Stimulated activated effector memory CD8-positive, alpha-beta T cell treated with anti-CD3 and anti-CD28 coated beads, Interleukin-12 subunit alpha, Interleukin-12 subunit beta, amount 100 ng/mL, for 72 hours (primary cell): ENCODE results near the gene CDHR1.

ENCODE experiments used
- ATAC-seq: fragments of 150-1000 bp; cut with Tn5 transposase; 2 replicates; pipeline ENCODE4 v1.10.0; 2021
- DNase-seq, 2 donors: peaks; one replicate each; pipeline ENCODE4 v3.0.0; 2021 to 2022; ENCODE audit warnings: low spot score in 2 of 2
- H3K27ac Mint-ChIP-seq: one replicate; pipeline ENCODE4 v1.8.0; 2022; ENCODE audit warnings: mild to moderate bottlenecking, mixed read lengths
- H3K36me3 Mint-ChIP-seq: one replicate; pipeline ENCODE4 v1.8.0; 2022; ENCODE audit warnings: mild to moderate bottlenecking, mixed read lengths
- H3K4me1 Mint-ChIP-seq: one replicate; pipeline ENCODE4 v1.8.0; 2022; ENCODE audit warnings: mixed read lengths
- H3K4me3 Mint-ChIP-seq: one replicate; pipeline ENCODE4 v1.8.0; 2022; ENCODE audit warnings: mild to moderate bottlenecking, mixed read lengths
- H3K9me3 Mint-ChIP-seq: one replicate; pipeline ENCODE4 v1.8.0; 2022; ENCODE audit warnings: mixed read lengths

CDHR1 gene

DNA sequence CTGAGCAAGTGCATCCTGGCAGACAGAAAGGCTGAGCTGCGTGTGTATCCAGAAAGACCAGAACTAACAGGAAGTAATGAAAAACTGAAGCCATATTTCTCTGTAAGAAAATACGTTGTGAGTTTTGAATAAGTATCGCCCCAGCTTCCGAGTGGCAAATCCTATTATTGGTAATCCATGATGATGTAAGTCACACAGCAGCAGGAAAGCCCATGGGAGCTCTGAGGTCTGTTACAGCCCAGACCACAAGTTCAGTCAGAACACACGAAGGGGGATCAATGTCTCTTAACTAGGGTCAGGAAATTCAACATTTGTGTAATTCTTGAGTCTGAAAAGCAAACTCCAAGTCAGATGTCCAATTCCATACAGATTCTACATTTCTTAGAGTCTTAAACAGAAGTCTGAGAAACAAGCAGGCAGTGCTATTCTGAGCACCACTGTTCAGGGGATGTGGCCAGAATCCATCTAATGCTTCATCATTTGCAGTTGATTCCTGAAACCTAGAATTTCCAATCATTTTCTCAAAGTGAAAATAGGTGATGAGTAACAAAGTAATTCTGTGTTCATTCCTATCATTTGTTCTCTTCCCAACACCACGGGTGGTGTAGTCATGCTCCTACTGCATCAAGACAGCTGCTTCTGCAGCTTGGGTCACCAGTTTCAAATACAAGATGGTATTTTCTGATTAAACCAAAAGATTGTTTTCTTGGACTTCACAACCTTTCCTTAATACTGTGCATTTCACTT, 31.3 kb downstream of the CDHR1 start, which contains the start of gene LRIT2:
Gene LRIT2 (minus strand): TSS at position 118 of the 747 bp plus-strand sequence. CDS start 24 bp downstream, at position 94.
- Mint-ChIP-seq H3K9me3 (no peaks in the 10 kb centered on the region), H3K4me3 (no peak within 1 kb of the TSS), H3K27ac (no peak within 1 kb of the TSS), H3K4me1 (no peaks in the 10 kb centered on the region), H3K36me3 (no peaks in the 10 kb centered on the region)
- no peak for DNase-seq
- no peak for ATAC-seq

DNA sequence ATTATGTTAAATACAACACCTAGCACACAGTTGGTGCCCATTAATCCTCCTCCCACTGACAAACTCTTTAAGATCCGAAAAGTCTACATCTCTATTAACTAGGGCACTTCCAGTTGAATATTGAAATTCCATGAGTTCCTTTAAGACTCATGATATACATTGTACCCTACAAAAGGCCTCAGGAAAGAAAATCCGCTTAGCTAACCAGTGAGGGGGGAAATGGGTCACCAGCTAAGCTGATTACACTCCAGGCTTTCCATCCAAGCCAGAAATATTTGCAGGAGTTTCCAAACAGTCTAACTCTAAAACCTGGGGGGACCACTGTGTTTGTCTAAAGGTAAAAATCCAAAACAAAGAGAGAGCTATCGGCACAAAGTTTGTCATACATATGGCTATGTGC, 32.3 kb downstream of the CDHR1 start:
- H3K9me3 Mint-ChIP-seq: no peaks in the 10 kb centered on the region
- ATAC-seq: no peak
- H3K4me3 Mint-ChIP-seq: no peak overlapping the region
- H3K4me1 Mint-ChIP-seq: no peaks in the 10 kb centered on the region
- no peak overlapping the region for H3K27ac Mint-ChIP-seq
- DNase-seq: no peak
- H3K36me3 Mint-ChIP-seq: no peaks in the 10 kb centered on the region

DNA sequence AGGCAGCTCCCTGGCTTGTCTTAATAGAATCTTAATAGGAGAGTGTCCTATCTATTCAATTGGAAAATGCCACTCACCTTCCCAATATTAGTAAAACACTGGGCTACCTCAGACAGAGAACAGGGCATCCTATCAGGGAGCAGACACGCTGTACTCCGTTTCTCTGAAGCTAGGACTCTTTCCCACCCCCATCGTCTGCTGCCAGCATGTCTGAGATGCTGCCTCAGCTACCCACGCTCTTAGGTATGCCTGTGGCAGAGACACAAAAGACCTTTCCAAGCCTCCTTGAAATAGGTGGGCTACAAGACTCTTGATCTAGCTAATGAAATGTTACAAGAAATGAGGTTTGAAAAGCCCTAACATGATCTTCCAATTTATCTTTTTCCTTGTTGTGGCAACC, 33.5 kb downstream of the CDHR1 start:
- H3K4me1 Mint-ChIP-seq: no peaks in the 10 kb centered on the region
- DNase-seq (no peak), ATAC-seq (no peak)
- H3K4me3 Mint-ChIP-seq: no peak overlapping the region
- no peaks in the 10 kb centered on the region for H3K9me3 Mint-ChIP-seq
- H3K27ac Mint-ChIP-seq: no peak overlapping the region
- no peaks in the 10 kb centered on the region for H3K36me3 Mint-ChIP-seq

DNA sequence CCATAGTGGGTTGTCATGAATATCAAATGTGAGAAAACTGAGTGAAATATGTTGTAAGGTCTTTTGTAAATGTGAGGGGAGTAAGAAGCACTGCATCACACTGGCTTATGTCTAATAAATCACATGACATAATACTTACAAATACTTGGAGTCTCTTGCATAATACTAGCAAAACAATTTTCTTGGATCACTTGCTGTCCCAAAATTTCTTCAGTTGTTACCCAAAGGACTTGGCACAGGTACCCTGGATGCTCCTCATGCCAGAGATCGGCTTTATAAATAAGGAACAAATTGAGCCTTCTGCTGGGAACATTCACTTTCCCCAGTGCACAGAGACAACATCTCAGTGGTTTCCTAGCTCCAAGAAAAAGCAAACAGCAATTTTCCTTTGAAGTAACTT, 36.0 kb downstream of the CDHR1 start:
- Mint-ChIP-seq H3K9me3 (no peaks in the 10 kb centered on the region), H3K27ac (no peak overlapping the region), H3K4me1 (no peaks in the 10 kb centered on the region), H3K4me3 (no peak overlapping the region), H3K36me3 (no peaks in the 10 kb centered on the region)
- DNase-seq (no peak), ATAC-seq (no peak)

DNA sequence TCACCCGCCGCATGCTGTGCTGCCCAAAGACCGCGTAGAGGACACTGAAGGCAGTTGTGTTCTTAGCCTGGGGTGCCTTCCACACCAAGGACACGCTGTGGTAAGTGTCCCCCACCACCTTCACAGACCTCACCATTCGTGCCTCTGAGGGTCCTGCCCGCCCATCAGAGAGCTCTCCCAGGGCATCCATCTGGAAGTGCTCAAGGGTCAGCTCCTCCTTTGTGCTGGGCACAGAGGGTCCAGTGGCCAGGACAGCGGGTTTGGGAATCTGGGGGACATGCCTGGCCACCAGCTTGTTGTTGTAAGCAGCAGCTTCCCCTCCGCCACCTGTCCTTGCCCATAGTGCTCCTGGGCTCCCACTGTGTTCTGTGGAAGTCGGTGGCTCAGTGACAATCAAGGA, 38.0 kb downstream of the CDHR1 start:
- Mint-ChIP-seq H3K4me1 (no peaks in the 10 kb centered on the region), H3K4me3 (no peak overlapping the region), H3K9me3 (no peaks in the 10 kb centered on the region), H3K36me3 (no peaks in the 10 kb centered on the region), H3K27ac (no peak overlapping the region)
- DNase-seq: no peak
- peak; percentile 21 for ATAC-seq

DNA sequence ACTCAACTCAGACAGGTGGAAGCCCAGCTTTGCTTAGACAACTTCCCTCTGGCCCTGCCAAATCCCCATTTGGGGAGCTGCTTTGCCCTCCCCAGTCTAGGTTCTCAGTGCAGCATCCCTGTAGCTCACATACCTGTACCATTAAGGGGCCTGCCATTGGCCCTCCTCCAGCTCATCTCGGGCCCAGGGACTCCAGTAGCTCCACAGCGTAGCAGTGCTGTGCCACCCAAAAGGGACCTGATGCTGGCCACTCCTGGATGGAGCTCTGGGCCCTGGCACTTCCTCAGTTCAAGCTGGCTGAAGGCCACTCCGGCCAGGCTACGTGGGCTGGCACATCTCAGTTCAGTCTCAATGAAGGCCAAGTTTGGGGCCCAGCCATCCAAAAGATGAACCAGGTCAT, 39.6 kb downstream of the CDHR1 start:
- DNase-seq (no peak), ATAC-seq (no peak)
- Mint-ChIP-seq H3K9me3 (no peaks in the 10 kb centered on the region), H3K36me3 (no peaks in the 10 kb centered on the region), H3K4me3 (no peak overlapping the region), H3K27ac (no peak overlapping the region), H3K4me1 (no peaks in the 10 kb centered on the region)

DNA sequence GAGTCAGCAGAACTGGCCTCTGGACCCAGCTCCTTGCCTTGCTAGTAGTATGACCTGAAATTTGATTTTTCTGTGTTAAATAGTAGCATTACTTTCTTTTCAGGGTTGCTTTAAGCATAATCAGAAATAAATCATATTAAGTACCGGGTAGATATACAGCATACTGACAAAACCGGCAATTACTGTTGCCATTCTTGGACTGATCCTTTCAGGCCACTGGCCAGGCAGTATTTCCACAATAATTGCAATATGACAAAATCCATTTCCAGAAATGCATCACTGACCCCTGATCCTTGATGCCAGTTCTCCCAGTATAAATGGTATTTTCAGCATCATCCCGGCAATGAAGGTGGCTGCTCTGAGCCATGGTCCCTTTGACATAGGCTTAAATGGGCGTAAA, 40.1 kb downstream of the CDHR1 start:
- Mint-ChIP-seq H3K9me3 (no peaks in the 10 kb centered on the region), H3K4me3 (no peak overlapping the region), H3K4me1 (no peaks in the 10 kb centered on the region), H3K27ac (no peak overlapping the region), H3K36me3 (no peaks in the 10 kb centered on the region)
- no peak for ATAC-seq
- DNase-seq: no peak

DNA sequence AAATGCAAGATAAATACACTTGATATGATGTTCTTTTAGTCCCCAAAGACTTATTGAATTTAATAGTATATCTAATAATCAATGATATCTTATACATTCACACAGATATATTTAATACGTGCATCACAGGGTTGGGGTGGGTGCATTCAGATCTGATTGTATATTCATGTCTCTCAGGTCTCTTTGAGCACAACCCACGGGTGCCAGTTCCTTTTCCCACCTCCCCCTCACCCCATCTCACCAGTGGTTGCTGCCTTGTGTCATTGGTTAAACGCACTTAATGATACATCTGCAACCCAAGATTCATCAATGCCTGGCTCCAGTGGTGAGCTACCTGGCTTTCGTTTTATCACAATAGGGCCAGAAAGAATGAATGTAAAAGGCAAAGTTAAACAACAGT, 40.8 kb downstream of the CDHR1 start:
- H3K9me3 Mint-ChIP-seq: no peaks in the 10 kb centered on the region
- no peaks in the 10 kb centered on the region for H3K4me1 Mint-ChIP-seq
- no peak overlapping the region for H3K27ac Mint-ChIP-seq
- ATAC-seq (no peak), DNase-seq (no peak)
- no peak overlapping the region for H3K4me3 Mint-ChIP-seq
- H3K36me3 Mint-ChIP-seq: no peaks in the 10 kb centered on the region

DNA sequence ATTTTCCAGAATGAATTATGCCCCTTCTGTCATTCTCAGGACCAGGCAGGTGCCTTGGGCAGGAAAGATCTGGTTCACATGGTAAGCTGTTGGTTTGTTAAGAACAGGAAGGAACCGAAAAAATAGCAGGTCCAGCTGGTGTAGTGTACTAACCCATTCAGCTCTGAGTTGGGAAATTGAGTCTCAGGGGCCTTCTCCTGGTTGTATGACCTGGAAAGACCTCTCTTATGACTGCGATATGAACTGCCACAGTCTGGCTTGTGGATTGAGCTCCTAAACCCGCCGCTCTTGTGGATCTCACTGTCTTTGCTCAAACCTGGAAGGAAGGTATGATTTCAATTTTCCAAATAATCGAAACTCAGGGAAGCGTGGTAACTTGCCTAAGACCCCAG, 42.5 kb downstream of the CDHR1 start:
- no peak overlapping the region for H3K4me3 Mint-ChIP-seq
- H3K9me3 Mint-ChIP-seq: no peaks in the 10 kb centered on the region
- no peak overlapping the region for H3K27ac Mint-ChIP-seq
- DNase-seq (no peak), ATAC-seq (no peak)
- no peaks in the 10 kb centered on the region for H3K36me3 Mint-ChIP-seq
- H3K4me1 Mint-ChIP-seq: no peaks in the 10 kb centered on the region

DNA sequence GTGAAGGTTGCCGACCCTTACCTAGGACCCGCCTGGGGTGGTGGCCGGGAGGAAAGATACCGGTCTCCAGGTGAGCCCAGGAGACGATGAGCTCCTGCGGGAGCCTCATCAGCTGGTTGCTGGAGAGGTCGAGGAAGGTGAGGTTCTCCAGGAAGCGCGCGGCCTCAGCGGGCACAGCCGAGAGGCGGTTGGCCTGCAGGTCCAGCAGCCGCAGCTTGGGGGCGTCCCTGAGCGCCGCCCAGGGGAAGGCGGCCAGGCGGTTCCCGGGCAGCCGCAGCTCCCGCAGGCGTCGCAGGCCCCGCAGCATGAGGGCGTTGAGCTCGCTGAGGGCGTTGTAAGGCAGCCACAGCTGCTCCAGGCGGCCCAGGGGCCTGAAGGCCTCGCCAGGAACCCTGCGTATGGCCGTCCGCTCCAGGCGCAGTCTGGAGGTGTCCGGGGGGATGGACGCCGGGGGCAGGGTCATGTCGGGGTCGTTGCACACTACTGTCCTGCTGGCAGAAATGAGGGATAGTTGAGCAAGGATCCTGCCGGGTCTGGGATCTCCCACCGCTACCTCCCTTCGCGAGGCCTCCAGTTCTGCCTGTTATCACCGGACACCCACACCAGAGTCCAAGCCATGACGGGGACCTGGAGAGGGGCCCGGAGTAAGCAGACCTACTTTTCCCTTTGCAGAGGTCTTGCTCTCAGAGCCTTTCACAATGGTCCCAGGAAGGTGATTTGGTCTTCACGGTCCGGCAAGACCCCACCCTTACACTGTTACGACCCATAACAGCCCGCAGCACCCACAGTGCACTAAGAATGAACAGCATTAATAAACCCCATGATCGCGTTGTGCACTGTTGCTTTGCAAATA, 43.1 kb downstream of the CDHR1 start:
- Mint-ChIP-seq H3K27ac (no peak overlapping the region), H3K4me1 (no peaks in the 10 kb centered on the region), H3K36me3 (no peaks in the 10 kb centered on the region), H3K9me3 (no peaks in the 10 kb centered on the region), H3K4me3 (no peak overlapping the region)
- ATAC-seq (no peak), DNase-seq (no peak)

DNA sequence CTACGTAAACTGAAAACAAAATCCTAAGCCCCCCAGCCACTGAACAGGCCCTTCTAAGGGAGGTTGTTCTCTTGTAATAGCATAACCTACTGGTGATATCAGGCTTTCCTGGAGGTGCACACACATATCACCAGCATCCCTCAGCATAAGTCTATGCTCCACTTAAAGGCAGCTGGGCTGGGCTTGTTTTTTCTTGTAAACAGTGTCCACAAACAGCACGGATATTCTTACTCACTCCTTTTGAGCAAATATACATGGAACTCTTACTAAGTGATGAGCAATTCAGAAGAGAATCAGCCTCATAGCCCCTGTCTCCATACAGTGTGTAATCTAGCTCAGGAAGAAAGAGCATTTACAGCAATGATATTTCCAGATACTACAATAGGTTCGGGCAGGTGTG, 44.6 kb downstream of the CDHR1 start:
- H3K36me3 Mint-ChIP-seq: no peaks in the 10 kb centered on the region
- no peak overlapping the region for H3K27ac Mint-ChIP-seq
- no peak for DNase-seq
- no peaks in the 10 kb centered on the region for H3K4me1 Mint-ChIP-seq
- ATAC-seq: no peak
- H3K4me3 Mint-ChIP-seq: no peak overlapping the region
- no peaks in the 10 kb centered on the region for H3K9me3 Mint-ChIP-seq

DNA sequence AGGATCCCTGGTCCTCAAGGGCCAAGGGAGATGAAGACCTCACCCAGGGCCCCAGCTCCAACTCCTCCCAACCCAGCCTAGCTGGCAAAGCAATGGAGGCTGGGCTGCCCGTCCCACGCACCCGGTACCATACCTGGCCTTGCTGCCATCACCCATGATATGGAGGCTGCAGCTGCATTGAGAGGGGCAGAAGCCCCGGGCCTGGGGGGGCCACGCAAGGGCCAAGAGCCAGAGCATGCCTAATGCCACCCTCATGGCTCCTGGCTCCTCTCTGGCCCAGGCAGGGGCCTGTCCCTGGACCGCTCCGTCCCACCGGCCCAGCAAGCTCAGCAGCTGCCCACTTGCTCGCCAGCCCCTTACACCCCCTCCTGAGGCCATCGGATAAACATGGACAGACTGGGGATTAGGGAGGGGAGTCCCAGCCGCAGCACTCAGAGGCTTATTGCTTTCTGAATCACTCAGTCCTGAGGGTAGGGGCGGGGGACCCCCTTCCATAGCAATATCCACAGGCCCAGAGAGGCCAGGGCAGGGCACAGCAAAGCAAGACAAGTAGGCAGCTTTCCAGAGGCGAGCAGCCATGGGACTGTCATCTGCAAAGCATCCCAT, 47.0 kb downstream of the CDHR1 start, which contains the start of gene LRIT1:
Gene LRIT1 (minus strand): TSS at position 362 of the 606 bp plus-strand sequence. CDS start 107 bp downstream, at position 255.
- Mint-ChIP-seq H3K4me3 (no peak within 1 kb of the TSS), H3K27ac (no peak within 1 kb of the TSS), H3K36me3 (no peaks in the 10 kb centered on the region), H3K9me3 (no peaks in the 10 kb centered on the region), H3K4me1 (no peaks in the 10 kb centered on the region)
- DNase-seq (no peak), ATAC-seq (peak; percentile 5)

DNA sequence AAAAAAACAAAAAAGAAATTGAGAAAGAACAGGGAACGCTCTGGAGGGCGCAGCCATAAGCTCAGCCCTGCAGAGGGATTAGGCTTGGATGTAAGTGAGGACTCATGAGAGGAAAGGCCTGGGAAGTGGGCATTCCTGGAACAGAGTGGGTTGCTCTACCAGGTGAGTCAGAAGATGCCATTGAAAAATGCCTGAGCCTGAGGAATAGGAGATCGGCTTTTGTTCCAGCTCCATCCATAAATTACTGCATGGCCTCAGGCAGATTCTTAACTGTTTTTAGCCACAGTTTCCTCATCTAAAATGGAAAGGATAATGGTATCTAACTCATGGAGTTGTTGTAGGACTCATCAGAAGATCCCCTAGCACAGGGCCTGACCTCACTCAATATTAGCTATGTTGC, 49.4 kb downstream of the CDHR1 start:
- no peaks in the 10 kb centered on the region for H3K36me3 Mint-ChIP-seq
- DNase-seq: no peak

DNA sequence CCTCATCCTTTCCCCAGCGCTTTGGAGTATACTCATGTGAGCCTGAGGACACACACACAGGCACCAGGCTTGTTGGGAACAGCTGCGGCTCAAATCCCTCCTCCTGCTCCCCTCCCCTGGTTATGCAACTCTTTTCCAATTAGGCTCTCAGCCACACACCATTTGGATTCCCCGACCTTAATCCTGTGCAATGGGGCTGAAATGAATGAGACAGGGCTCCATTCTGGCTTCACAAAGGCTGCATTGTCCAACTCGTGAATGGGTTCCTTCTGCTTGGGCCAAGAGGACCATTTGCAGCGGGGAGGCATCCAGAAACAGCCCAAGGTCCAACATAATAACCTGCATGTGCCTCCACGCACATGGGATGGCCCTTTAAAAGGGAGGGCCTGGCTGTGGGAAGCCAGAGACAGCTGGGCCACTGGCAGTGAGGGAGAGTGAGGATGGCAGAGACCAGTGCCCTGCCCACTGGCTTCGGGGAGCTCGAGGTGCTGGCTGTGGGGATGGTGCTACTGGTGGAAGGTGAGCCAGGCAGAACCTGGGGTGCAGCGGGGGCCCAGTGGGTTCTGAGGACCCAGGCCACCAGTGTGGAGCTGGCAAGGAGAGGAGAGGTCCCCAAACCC, 50.4 kb downstream of the CDHR1 start, which contains the start of gene RGR:
Gene RGR (plus strand): TSS at position 403 of the 620 bp plus-strand sequence. CDS start 38 bp downstream, at position 441.
- Mint-ChIP-seq H3K27ac (no peak within 1 kb of the TSS), H3K9me3 (no peaks in the 10 kb centered on the region), H3K4me1 (no peaks in the 10 kb centered on the region), H3K4me3 (no peak within 1 kb of the TSS), H3K36me3 (no peaks in the 10 kb centered on the region)
- no peak for DNase-seq
- no peak for ATAC-seq

More for the DNA sequence above, 49.4 kb downstream of the CDHR1 start:
- Mint-ChIP-seq H3K9me3 (no peaks in the 10 kb centered on the region), H3K4me3 (no peak overlapping the region), H3K27ac (no peak overlapping the region), H3K4me1 (no peaks in the 10 kb centered on the region)
- no peak for ATAC-seq

DNA sequence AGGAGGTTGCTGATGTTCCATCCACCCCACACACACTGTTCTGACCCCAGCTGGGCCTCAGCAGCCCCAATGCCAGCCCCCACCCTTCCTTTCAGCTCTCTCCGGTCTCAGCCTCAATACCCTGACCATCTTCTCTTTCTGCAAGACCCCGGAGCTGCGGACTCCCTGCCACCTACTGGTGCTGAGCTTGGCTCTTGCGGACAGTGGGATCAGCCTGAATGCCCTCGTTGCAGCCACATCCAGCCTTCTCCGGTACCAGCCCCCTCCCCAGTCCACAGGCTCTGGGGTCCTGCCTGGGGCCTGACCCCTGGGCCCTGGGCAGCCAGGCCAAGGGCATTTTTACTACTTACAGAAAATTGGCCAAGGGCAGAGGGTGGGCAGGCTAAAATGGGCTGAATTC, 53.2 kb downstream of the CDHR1 start:
- no peak overlapping the region for H3K27ac Mint-ChIP-seq

More for the DNA sequence above, 53.2 kb downstream of the CDHR1 start:
- no peak overlapping the region for H3K4me3 Mint-ChIP-seq
- no peaks in the 10 kb centered on the region for H3K4me1 Mint-ChIP-seq
- no peak for DNase-seq
- H3K36me3 Mint-ChIP-seq: no peaks in the 10 kb centered on the region
- no peak for ATAC-seq
- no peaks in the 10 kb centered on the region for H3K9me3 Mint-ChIP-seq
